ENCODE measurements around the gene CHM. TPM values are rescaled to one million over a fixed set of nuclear protein-coding genes. Genes with fewer than 3 reads are reported as not detected.
"Not testable (repeated sequence)": the region's sequence is repeated elsewhere in the genome, so short reads cannot be mapped to it uniquely, and the experiment has no call there.

CHM gene
- total RNA-seq, 2 experiments from 2014 or later, result 9.2 to 11.6 TPM

GRCh38 chrX:85963736-85964135 lies 83.6 kb downstream of the CHM start:
- H3K27me3 Mint-ChIP-seq, result no peaks in the 10 kb centered on the region
- H3K27ac Mint-ChIP-seq, result no peak overlapping the region
- H3K36me3 Mint-ChIP-seq (ENCODE audit: low read depth), result peaks cover 2% of the 10 kb centered on the region
- POLR2A ChIA-PET, result no interaction called here
- H3K4me3 Mint-ChIP-seq, result no peak overlapping the region
- CTCF ChIA-PET, result no interaction called here
- intact Hi-C loops (cut with micrococcal nuclease), result no loop called here
- peaks cover 2% of the 10 kb centered on the region for H3K4me1 Mint-ChIP-seq (ENCODE audit: low read depth)
- ATAC-seq (no peak), DNase-seq (no peak)
- TF ChIP-seq CTCF (IDR thresholded peaks at IDR 0.05), result no peak
- H3K9me3 Mint-ChIP-seq, result no peaks in the 10 kb centered on the region

- H3K9me3 Mint-ChIP-seq, result no peaks in the 10 kb centered on the region
- DNase-seq (no peak), ATAC-seq (no peak)
- ChIA-PET CTCF (no interaction called here), POLR2A (no interaction called here)
- H3K4me1 Mint-ChIP-seq (ENCODE audit: low read depth), result peaks cover 2% of the 10 kb centered on the region
- intact Hi-C loops (cut with micrococcal nuclease), result no loop called here
- H3K4me3 Mint-ChIP-seq, result no peak overlapping the region
- TF ChIP-seq CTCF (IDR thresholded peaks at IDR 0.05), result no peak
- peaks cover 34% of the 10 kb centered on the region for H3K36me3 Mint-ChIP-seq (ENCODE audit: low read depth)
- no peak overlapping the region for H3K27ac Mint-ChIP-seq
- no peaks in the 10 kb centered on the region for H3K27me3 Mint-ChIP-seq
These were observed 91.8 kb downstream of the CHM start for GRCh38 chrX:85955510-85955909.

- H3K36me3 Mint-ChIP-seq (ENCODE audit: low read depth), result peaks cover 34% of the 10 kb centered on the region
- POLR2A ChIA-PET; H3K27me3 Mint-ChIP-seq; H3K9me3 Mint-ChIP-seq; H3K4me1 Mint-ChIP-seq (ENCODE audit: low read depth); intact Hi-C loops (cut with micrococcal nuclease); H3K4me3 Mint-ChIP-seq; DNase-seq; H3K27ac Mint-ChIP-seq; ATAC-seq; CTCF ChIA-PET: not testable (repeated sequence)
These were observed 102.6 kb downstream of the CHM start for GRCh38 chrX:85944751-85945150.

GRCh38 chrX:85941275-85941674 lies 106.1 kb downstream of the CHM start:
- no peak overlapping the region for H3K4me3 Mint-ChIP-seq

GRCh38 chrX:85939942-85940341 lies 107.4 kb downstream of the CHM start:
- CTCF ChIA-PET; H3K36me3 Mint-ChIP-seq (ENCODE audit: low read depth): not testable (repeated sequence)

More at GRCh38 chrX:85941275-85941674, 106.1 kb downstream of the CHM start:
- Mint-ChIP-seq H3K27me3 (no peaks in the 10 kb centered on the region), H3K27ac (no peak overlapping the region), H3K4me1 (ENCODE audit: low read depth) (no peaks in the 10 kb centered on the region), H3K36me3 (ENCODE audit: low read depth) (peaks cover 18% of the 10 kb centered on the region), H3K9me3 (peaks cover 6% of the 10 kb centered on the region)
- no peak for TF ChIP-seq CTCF (IDR thresholded peaks at IDR 0.05)
- ATAC-seq, result no peak
- no peak for DNase-seq
- POLR2A ChIA-PET, result no interaction called here
- intact Hi-C loops (cut with micrococcal nuclease), result no loop called here
- CTCF ChIA-PET, result no interaction called here

GRCh38 chrX:85934399-85934798 lies 113.0 kb downstream of the CHM start:
- ATAC-seq; DNase-seq; H3K9me3 Mint-ChIP-seq; H3K27me3 Mint-ChIP-seq; H3K36me3 Mint-ChIP-seq (ENCODE audit: low read depth); H3K4me1 Mint-ChIP-seq (ENCODE audit: low read depth); H3K4me3 Mint-ChIP-seq; intact Hi-C loops (cut with micrococcal nuclease); CTCF ChIA-PET; POLR2A ChIA-PET; H3K27ac Mint-ChIP-seq: not testable (repeated sequence)

More at GRCh38 chrX:85939942-85940341, 107.4 kb downstream of the CHM start:
- H3K27ac Mint-ChIP-seq; H3K4me1 Mint-ChIP-seq (ENCODE audit: low read depth); H3K9me3 Mint-ChIP-seq; ATAC-seq; POLR2A ChIA-PET; DNase-seq; H3K4me3 Mint-ChIP-seq; intact Hi-C loops (cut with micrococcal nuclease); H3K27me3 Mint-ChIP-seq: not testable (repeated sequence)

- peaks cover 7% of the 10 kb centered on the region for H3K36me3 Mint-ChIP-seq (ENCODE audit: low read depth)
- no peak overlapping the region for H3K27ac Mint-ChIP-seq
- H3K27me3 Mint-ChIP-seq, result no peaks in the 10 kb centered on the region
- intact Hi-C loops (cut with micrococcal nuclease), result no loop called here
- peaks cover 9% of the 10 kb centered on the region for H3K4me1 Mint-ChIP-seq (ENCODE audit: low read depth)
- ChIA-PET CTCF (no interaction called here), POLR2A (no interaction called here)
- no peak for TF ChIP-seq CTCF (IDR thresholded peaks at IDR 0.05)
- H3K9me3 Mint-ChIP-seq, result no peaks in the 10 kb centered on the region
- ATAC-seq (no peak), DNase-seq (no peak)
- no peak overlapping the region for H3K4me3 Mint-ChIP-seq
These were observed 117.3 kb downstream of the CHM start for GRCh38 chrX:85930099-85930498.

All from activated CD8-positive, alpha-beta T cell treated with anti-CD3 and anti-CD28 coated beads for 36 hours (primary cell).